Cerebellar nuclear complex (tissue), 1 donor: ENCODE measurements around the gene GPC6.
"Not testable (repeated sequence)": the region's sequence is repeated elsewhere in the genome, so short reads cannot be mapped to it uniquely, and the experiment has no call there.

ENCODE experiments used
- DNase-seq, 2 experiments: peaks; one replicate each; lab custom pipeline; 2025; lab: John Stamatoyannopoulos, UW

GPC6 gene

DNA sequence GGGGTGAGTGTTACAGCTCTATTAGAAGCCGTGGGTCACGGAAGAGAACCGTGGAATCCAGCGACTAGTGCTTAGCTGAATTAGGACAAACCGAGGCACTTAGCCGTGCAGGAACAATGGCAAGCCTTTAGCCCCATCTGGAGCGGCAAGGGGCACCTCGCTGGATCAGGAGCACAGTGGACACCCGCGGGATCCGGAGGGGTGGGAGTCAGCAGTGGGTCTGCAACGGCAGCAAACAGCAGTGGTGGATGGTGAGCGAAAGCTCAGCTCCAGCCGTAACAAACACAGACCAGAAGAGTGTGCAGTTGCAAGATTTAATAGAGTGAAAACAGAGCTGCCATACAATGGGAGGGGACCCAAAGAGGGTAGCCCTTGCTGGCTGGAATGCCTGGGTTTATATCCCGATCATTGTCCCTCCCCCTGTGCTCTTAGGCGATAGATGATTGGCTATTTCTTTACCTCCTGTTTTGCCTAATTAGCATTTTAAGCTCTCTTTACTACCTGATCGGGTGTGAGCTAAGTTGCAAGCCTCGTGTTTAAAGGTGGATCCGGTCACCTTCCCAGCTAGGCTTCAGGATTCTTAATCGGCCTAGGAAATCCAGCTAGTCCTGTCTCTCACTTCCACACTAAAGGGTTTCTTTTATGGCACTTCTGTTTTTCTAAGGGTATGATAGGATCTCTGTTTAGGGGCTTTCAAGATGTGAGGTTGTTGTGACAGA lies 1076.4 kb downstream of the GPC6 start:
- DNase-seq: not testable (repeated sequence)

GRCh38 chr13:94303644-94304174 lies 1077.1 kb downstream of the GPC6 start:
- no peak for DNase-seq

GRCh38 chr13:94305033-94305432 lies 1078.4 kb downstream of the GPC6 start:
- DNase-seq: no peak

DNA sequence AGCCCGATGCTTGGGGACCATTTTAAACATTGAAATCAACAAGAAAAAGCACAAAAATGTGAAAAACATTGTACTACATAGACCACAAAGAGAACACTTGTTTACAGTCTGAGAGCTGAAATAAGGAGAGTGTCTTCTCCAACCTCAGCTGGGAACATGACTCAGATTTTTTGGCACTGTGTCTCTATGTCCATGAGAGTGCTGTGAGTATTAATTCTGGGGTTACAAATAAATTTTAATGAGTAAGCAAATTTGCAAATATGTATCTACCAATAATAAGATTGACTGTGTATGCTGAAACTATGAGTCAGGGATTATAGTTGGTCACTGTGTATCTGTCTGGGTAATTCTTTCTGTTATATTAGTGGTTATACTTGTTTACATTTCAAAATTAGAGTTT lies 1078.9 kb downstream of the GPC6 start:
- DNase-seq: no peak

- DNase-seq: no peak
Measured at GRCh38 chr13:94305934-94306333, 1079.3 kb downstream of the GPC6 start.

DNA sequence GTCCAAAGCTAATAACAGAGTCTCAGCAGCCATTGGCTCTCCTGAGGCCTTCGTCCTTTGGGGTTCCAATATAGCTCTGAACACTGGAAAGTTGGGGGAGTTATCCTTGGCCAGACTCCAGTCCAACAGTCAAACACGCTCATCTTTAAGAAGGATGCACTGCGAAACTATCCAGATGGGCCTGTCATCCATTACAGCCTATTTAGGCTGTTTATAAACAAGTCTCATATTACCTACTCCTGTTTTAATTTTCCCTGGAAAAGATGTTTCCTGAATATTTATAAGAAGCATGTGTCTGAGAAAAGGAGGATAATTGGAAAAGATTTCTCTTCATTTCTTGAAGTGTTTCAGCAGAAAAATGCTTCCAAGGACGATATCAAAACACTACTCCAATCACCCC lies 1082.2 kb downstream of the GPC6 start:
- DNase-seq: no peak

- no peak for DNase-seq
Measured at GRCh38 chr13:94309576-94309975, 1083.0 kb downstream of the GPC6 start.

GRCh38 chr13:94309997-94310855 lies 1083.6 kb downstream of the GPC6 start:
- DNase-seq: no peak

- no peak for DNase-seq
Measured at GRCh38 chr13:94311893-94312292, 1085.3 kb downstream of the GPC6 start.

- DNase-seq: no peak
Measured at GRCh38 chr13:94312511-94313216, 1086.1 kb downstream of the GPC6 start.

GRCh38 chr13:94313321-94313910 lies 1086.8 kb downstream of the GPC6 start:
- DNase-seq: no peak

- no peak for DNase-seq
Measured at GRCh38 chr13:94313926-94314325, 1087.3 kb downstream of the GPC6 start.

DNA sequence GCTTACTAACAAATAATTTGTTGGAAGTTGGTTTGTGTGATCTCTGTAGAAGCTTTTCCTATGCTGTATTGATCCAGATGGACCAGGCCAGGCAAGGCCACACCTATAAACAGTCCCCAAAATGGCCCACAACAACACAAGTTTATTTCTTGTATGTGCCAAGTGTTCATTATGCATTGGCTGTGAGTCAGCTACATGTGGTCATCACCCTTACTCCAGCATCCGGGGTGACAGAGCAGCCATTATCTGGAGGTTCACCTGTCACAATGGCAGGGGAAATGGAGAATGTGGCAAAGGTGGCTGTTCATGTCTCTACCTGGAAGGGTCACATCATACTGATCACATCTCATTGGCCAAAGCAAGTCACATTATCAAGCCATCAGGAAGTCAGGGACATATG lies 1088.6 kb downstream of the GPC6 start:
- no peak for DNase-seq

- DNase-seq: no peak
Measured at GRCh38 chr13:94317063-94317491, 1090.5 kb downstream of the GPC6 start.

- DNase-seq: no peak
Measured at GRCh38 chr13:94318418-94318817, 1091.8 kb downstream of the GPC6 start.

DNA sequence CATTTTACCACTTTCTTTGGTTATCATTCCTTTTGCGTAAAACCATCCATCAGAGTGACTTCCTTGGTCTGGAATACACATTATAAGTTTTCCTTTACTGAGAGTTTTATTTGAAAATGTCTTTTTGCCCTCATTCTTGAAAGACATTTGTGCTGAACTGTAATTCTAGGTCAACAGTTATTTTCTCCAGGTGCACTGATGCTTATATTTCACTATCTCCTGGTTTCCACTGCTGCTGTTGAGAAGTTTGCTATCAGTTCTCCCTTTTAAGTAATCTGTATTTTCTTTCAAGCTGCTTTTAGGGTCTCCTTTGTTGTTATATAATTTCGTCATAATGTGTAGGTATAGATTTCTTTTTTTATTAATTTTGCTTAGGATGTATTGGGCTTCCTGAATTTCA lies 1092.9 kb downstream of the GPC6 start:
- DNase-seq: no peak

GRCh38 chr13:94322925-94323763 lies 1096.5 kb downstream of the GPC6 start:
- DNase-seq: no peak

DNA sequence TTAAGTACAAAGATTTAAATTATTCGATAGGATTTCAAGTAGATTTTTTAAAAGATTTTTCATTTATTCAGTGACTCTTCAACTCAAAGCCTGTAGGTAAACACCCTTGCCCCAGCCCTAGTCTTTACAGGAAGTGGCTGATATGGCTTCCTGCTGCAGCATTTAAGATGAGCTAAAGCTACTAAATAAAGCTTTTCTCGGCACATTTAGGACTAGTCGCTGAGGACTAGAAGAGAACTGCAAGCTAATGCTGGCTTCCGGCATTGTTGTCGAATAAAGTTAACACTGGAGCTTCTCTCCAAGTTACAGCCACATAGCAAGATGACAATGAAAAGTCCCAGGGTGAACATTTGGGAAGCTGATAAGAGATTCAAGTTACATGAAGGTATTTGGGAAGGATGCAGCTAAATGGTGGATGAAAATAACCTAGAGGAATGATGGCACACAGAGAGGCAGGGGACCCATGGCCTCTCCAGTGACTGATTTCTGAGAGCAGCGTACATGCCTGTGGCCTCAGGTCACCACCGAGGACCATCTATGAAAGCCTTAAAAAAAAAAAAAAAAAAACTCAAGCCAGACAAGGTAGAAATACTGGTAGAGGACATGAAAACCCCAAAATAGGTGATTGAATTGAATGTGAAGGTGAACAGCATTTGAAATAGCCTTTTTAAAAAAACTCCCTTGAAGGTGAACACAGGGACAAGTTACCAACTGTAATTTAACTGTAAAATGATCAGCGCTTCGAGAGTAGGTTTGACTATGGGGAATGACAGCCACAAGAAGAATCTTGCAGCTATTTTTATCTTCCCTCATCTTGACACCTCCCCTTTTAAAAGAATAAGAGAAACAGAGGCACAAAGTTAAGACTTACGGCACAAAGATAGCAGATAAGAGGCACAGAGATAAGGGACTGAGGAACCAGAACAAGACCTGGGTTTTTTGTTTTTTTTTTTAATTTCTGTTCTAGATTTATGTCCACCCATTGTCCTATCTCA lies 1097.5 kb downstream of the GPC6 start:
- no peak for DNase-seq

- no peak for DNase-seq
Measured at GRCh38 chr13:94324767-94325540, 1098.3 kb downstream of the GPC6 start.
